Kidney (tissue), 14 donors: ENCODE measurements around the gene ME2. TPM values are rescaled to one million over a fixed set of nuclear protein-coding genes. Genes with fewer than 3 reads are reported as not detected.

Experiments
- DNase-seq, 5 donors: peaks; one replicate each; pipeline ENCODE4 v3.0.0-alpha.2; 2013 to 2020
- FAIRE-seq: peaks from 2 replicates; lab custom pipeline; 2012; peaks lifted over from hg19 to GRCh38; lab: Jason Lieb, UNC
- H3K27ac ChIP-seq, 2 donors: one replicate each; pipeline ENCODE4 v1.7.0; 2013; ENCODE audit warnings: low read depth in 2 of 2, low read length in 2 of 2, inconsistent platforms in 1 of 2
- H3K27me3 ChIP-seq: one replicate; pipeline ENCODE4 v1.7.1; 2013; ENCODE audit warnings: low read length, inconsistent platforms; ENCODE audit not compliant: control insufficient read depth, insufficient read depth
- H3K36me3 ChIP-seq, 3 donors: one replicate each; pipeline versions ENCODE4 v1.7.0 to v1.7.1; 2013; ENCODE audit warnings: low read length in 3 of 3, control low read depth in 1 of 3, inconsistent platforms in 1 of 3; ENCODE audit not compliant: insufficient read depth in 3 of 3, control insufficient read depth in 2 of 3
- H3K4me1 ChIP-seq, 3 donors: one replicate each; pipeline versions ENCODE4 v1.7.0 to v1.7.1; 2013; ENCODE audit warnings: low read length in 3 of 3, inconsistent platforms in 1 of 3, low read depth in 1 of 3; ENCODE audit not compliant: control insufficient read depth in 2 of 3, insufficient read depth in 2 of 3
- H3K4me3 ChIP-seq, 3 donors: one replicate each; pipeline versions ENCODE4 v1.7.0 to v1.8.1; 2013; ENCODE audit warnings: low read length in 3 of 3, control low read depth in 1 of 3, inconsistent platforms in 1 of 3
- H3K9ac ChIP-seq, 3 donors: one replicate each; pipeline versions ENCODE4 v1.7.0 to v1.7.1; 2013; ENCODE audit warnings: low read length in 3 of 3, control low read depth in 1 of 3, inconsistent platforms in 1 of 3
- H3K9me3 ChIP-seq, 3 donors: one replicate each; pipeline versions ENCODE4 v1.7.0 to v1.7.1; 2013; ENCODE audit warnings: low read length in 3 of 3, control low read depth in 1 of 3, inconsistent platforms in 1 of 3; ENCODE audit not compliant: control insufficient read depth in 2 of 3, insufficient read depth in 1 of 3
- intact Hi-C: fragments of 100-400 bp; cut with DNase I; formaldehyde crosslinking; loops from one replicate; pipeline ENCODE4 v1.11.1; 2022
- polyA plus RNA-seq: library from polyadenylated mRNA; stranded (reverse); fragments of 350-450 nt; fragmentation: Illumina TruSeq; extraction: RNeasy Lipid Tissue Mini Kit (QIAGEN cat#74804); gene quantifications from one replicate; pipeline ENCODE4 v1.2.3, GENCODE V29; 2014; ENCODE audit warnings: low read depth, low replicate concordance; ENCODE audit not compliant: insufficient read depth
- total RNA-seq: library from RNA; stranded (reverse); fragmentation: NEBNext Ultra II Directional; extraction: Animal tissue kit (Norgen Biotek cat#: 25700); gene quantifications from one replicate; pipeline ENCODE4 v1.2.1, GENCODE V29; 2021
- TF ChIP-seq, protein P1 (sequence below): IDR thresholded peaks from 3 replicates; pipeline ENCODE4 v1.5.1; 2012; ENCODE audit warnings: mild to moderate bottlenecking, moderate library complexity, borderline replicate concordance; ENCODE audit not compliant: insufficient read depth; ENCODE audit errors: extremely low read depth
- donor health status: control.
- donor health status: control.
- donor health status: control.
- donor health status: control.
- donor health status: control.
- donor health status: DM: yes; HTN: yes; CAD: no.
- donor health status: Normal renal cell carcinoma (clear cell type).

Gene ME2
- total and polyA plus RNA-seq, 2 donors from 2014 or later = 20.5 to 32.8 TPM

DNA sequence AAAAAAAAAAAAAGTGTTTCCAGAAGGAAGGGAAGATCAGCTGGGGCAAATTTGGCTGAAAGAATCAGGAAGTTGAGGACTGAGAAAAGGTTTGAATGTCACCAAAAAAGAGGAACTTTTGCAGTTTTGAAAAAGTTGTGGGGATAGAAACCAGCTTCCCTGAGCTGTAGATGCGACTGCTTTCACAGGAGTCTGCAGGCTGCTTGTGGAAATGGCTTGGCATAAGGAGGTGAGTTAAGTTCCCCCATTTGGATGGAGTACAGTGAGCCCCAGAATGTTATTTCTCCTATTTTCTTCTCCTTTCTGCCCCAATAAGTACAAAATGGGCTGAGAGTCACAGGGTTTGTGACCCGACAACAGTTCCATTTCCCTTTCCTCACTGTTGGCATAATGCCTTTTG, 16.5 kb upstream of the ME2 start:
- FAIRE-seq = no peak
- intact Hi-C loops = no loop called here

DNA sequence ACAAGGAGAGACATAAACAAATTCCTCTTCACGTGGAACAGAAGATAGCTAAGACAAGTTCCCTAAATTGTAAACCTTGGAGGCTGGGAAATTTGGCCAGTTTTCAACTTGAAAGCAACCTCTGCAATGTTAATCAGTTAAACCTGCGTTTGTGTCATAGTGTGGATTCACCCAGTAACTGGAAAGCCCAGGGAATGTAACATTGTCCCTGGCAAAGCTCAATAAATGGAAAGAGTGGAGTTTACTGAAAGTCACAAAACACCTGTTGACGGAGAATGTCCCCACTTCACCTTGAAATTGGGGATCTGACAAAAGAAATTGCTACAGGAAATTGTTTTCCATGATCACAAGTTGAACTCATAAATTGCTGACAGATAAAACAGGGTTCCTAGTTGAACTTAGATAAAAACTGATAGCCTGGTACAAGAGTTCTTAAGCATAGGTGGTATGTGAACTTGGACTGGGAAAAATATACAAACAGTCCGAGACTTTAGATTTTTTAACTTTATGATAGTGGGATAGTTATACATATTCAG, 15.0 kb upstream of the ME2 start:
- no peak overlapping the region for H3K9ac ChIP-seq
- no peak overlapping the region for H3K4me3 ChIP-seq
- H3K27ac ChIP-seq = no peak overlapping the region
- intact Hi-C loops = no loop called here
- H3K27me3 ChIP-seq = no peaks in the 10 kb centered on the region
- H3K36me3 ChIP-seq = no peaks in the 10 kb centered on the region
- no peaks in the 10 kb centered on the region for H3K9me3 ChIP-seq
- DNase-seq (no peak), FAIRE-seq (no peak)
- H3K4me1 ChIP-seq = peaks cover 0 to 5% (median 0%) of the 10 kb centered on the region in 3 donors
- TF ChIP-seq, protein P1, sequence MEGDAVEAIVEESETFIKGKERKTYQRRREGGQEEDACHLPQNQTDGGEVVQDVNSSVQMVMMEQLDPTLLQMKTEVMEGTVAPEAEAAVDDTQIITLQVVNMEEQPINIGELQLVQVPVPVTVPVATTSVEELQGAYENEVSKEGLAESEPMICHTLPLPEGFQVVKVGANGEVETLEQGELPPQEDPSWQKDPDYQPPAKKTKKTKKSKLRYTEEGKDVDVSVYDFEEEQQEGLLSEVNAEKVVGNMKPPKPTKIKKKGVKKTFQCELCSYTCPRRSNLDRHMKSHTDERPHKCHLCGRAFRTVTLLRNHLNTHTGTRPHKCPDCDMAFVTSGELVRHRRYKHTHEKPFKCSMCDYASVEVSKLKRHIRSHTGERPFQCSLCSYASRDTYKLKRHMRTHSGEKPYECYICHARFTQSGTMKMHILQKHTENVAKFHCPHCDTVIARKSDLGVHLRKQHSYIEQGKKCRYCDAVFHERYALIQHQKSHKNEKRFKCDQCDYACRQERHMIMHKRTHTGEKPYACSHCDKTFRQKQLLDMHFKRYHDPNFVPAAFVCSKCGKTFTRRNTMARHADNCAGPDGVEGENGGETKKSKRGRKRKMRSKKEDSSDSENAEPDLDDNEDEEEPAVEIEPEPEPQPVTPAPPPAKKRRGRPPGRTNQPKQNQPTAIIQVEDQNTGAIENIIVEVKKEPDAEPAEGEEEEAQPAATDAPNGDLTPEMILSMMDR = no peak

More for the DNA sequence above, 16.5 kb upstream of the ME2 start:
- Histone ChIP-seq H3K36me3 (no peaks in the 10 kb centered on the region), H3K27ac (no peak overlapping the region), H3K4me3 (no peak overlapping the region), H3K27me3 (no peaks in the 10 kb centered on the region), H3K9ac (no peak overlapping the region), H3K4me1 (peaks cover 0 to 5% (median 0%) of the 10 kb centered on the region in 3 donors), H3K9me3 (no peaks in the 10 kb centered on the region)
- TF ChIP-seq, protein P1 = no peak
- DNase-seq = no peak

DNA sequence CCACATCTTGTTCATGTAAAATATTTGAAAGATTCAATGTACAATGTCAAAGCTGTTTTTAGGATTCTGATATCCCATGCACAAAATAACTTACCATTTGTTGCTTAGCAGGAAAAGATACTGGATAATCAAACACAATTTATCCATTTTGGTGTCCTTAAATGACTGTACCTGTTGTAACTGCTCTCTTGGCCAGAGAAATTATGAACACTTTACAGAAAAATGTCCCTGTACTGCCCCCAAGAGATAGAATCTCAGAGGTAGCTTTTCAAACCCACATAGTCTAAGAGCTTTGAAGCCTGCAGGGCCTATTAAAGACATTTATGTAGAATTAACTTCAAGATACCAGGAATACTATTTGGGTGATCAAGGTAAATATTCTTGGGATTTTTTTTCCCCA, 12.2 kb upstream of the ME2 start:
- Histone ChIP-seq H3K4me3 (no peak overlapping the region), H3K27me3 (no peaks in the 10 kb centered on the region), H3K9me3 (no peaks in the 10 kb centered on the region), H3K36me3 (no peaks in the 10 kb centered on the region), H3K4me1 (peaks cover 0 to 5% (median 0%) of the 10 kb centered on the region in 3 donors), H3K27ac (no peak overlapping the region), H3K9ac (no peak overlapping the region)
- TF ChIP-seq, protein P1 = peak; percentile 35
- peak in 2 of 5 donors; percentile 27 to 30 for DNase-seq
- intact Hi-C loops = no loop called here
- peak; percentile 63 for FAIRE-seq

- Histone ChIP-seq H3K9ac (no peak overlapping the region), H3K36me3 (no peaks in the 10 kb centered on the region), H3K27ac (no peak overlapping the region), H3K27me3 (no peaks in the 10 kb centered on the region), H3K4me3 (no peak overlapping the region), H3K9me3 (no peaks in the 10 kb centered on the region), H3K4me1 (no peaks in the 10 kb centered on the region)
- TF ChIP-seq, protein P1 = no peak
- FAIRE-seq (no peak), DNase-seq (no peak)
- intact Hi-C loops = no loop called here
These were observed 9.8 kb upstream of the ME2 start for GRCh38 chr18:50869150-50869549.
